HL-60 (cell line): ENCODE data around the gene HYAL2.

Source experiments
- DNase-seq, 2 experiments: peaks; one replicate each; pipeline ENCODE4 v3.0.0-alpha.2; 2010 to 2020; ENCODE audit warnings: low read depth in 1 of 2, low spot score in 1 of 2
- H3K27ac ChIP-seq: fragments of 250-450 bp; sonication (Bioruptor Pico); replicated peaks from 2 replicates; pipeline ENCODE4 v1.5.1; 2020; ENCODE audit warnings: mild to moderate bottlenecking, moderate library complexity
- H3K27me3 ChIP-seq: fragments of 250-450 bp; sonication (Bioruptor Pico); 2 replicates; pipeline ENCODE4 v1.5.1; 2021; ENCODE audit warnings: mild to moderate bottlenecking, moderate library complexity; ENCODE audit not compliant: insufficient read depth, poor library complexity, severe bottlenecking
- H3K4me3 ChIP-seq: replicated peaks from 2 replicates; pipeline ENCODE4 v1.5.1; 2011; ENCODE audit warnings: mild to moderate bottlenecking, control low read depth, low read length; ENCODE audit not compliant: insufficient read depth
- CTCF ChIP-seq: IDR thresholded peaks from one replicate; pipeline ENCODE4 v1.5.1; 2011; ENCODE audit warnings: low read length, control low read depth, inconsistent platforms; ENCODE audit not compliant: insufficient read depth
- GABPA ChIP-seq: IDR thresholded peaks from 2 replicates; pipeline ENCODE4 v1.6.1; 2012; ENCODE audit warnings: low read depth
- POLR2AphosphoS5 ChIP-seq: IDR thresholded peaks from 2 replicates; pipeline ENCODE4 v1.6.1; 2012; ENCODE audit warnings: low read depth
- REST ChIP-seq: IDR thresholded peaks from 2 replicates; pipeline ENCODE4 v1.6.1; 2012; ENCODE audit warnings: low read depth; ENCODE audit not compliant: insufficient replicate concordance
- SPI1 ChIP-seq: IDR thresholded peaks from 2 replicates; pipeline ENCODE4 v1.6.1; 2012; ENCODE audit warnings: low read depth, mild to moderate bottlenecking, borderline replicate concordance

Gene HYAL2

GRCh38 chr3:50345008-50345407 lies 22.5 kb upstream of the HYAL2 start:
- no peaks in the 10 kb centered on the region for H3K27me3 ChIP-seq
- no peak overlapping the region for H3K27ac ChIP-seq
- no peak for DNase-seq
- peak overlapping the region; percentile 39 for H3K4me3 ChIP-seq
- no peak for TF ChIP-seq CTCF
- TF ChIP-seq SPI1, result no peak
- TF ChIP-seq REST, result no peak
- TF ChIP-seq GABPA, result no peak
- no peak for TF ChIP-seq POLR2AphosphoS5

- TF ChIP-seq POLR2AphosphoS5 (no peak), SPI1 (no peak), REST (no peak), GABPA (no peak), CTCF (no peak)
- no peaks in the 10 kb centered on the region for H3K27me3 ChIP-seq
- DNase-seq, result no peak
- no peak overlapping the region for H3K4me3 ChIP-seq
- no peak overlapping the region for H3K27ac ChIP-seq
These were observed 20.5 kb upstream of the HYAL2 start for GRCh38 chr3:50342813-50343633.

- TF ChIP-seq SPI1 (no peak), POLR2AphosphoS5 (no peak), REST (no peak), CTCF (no peak)
- no peak overlapping the region for H3K4me3 ChIP-seq
- DNase-seq, result no peak
- peak overlapping the region; percentile 99 for H3K27ac ChIP-seq
- H3K27me3 ChIP-seq, result no peaks in the 10 kb centered on the region
These were observed 19.6 kb upstream of the HYAL2 start for GRCh38 chr3:50341996-50342650.
